HL-60 (cell line): ENCODE measurements around the gene CCDC9. TPM values are rescaled to one million over a fixed set of nuclear protein-coding genes. Genes with fewer than 3 reads are reported as not detected.

ENCODE experiments used
- DNase-seq, 2 experiments: peaks; one replicate each; pipeline ENCODE4 v3.0.0-alpha.2; 2010 to 2020; ENCODE audit warnings: low read depth in 1 of 2, low spot score in 1 of 2
- H3K27ac ChIP-seq: fragments of 250-450 bp; sonication (Bioruptor Pico); replicated peaks from 2 replicates; pipeline ENCODE4 v1.5.1; 2020; ENCODE audit warnings: mild to moderate bottlenecking, moderate library complexity
- H3K27me3 ChIP-seq: fragments of 250-450 bp; sonication (Bioruptor Pico); 2 replicates; pipeline ENCODE4 v1.5.1; 2021; ENCODE audit warnings: mild to moderate bottlenecking, moderate library complexity; ENCODE audit not compliant: insufficient read depth, poor library complexity, severe bottlenecking
- H3K4me3 ChIP-seq: replicated peaks from 2 replicates; pipeline ENCODE4 v1.5.1; 2011; ENCODE audit warnings: mild to moderate bottlenecking, control low read depth, low read length; ENCODE audit not compliant: insufficient read depth
- GABPA ChIP-seq: IDR thresholded peaks from 2 replicates; pipeline ENCODE4 v1.6.1; 2012; ENCODE audit warnings: low read depth
- POLR2AphosphoS5 ChIP-seq: IDR thresholded peaks from 2 replicates; pipeline ENCODE4 v1.6.1; 2012; ENCODE audit warnings: low read depth
- SPI1 ChIP-seq: IDR thresholded peaks from 2 replicates; pipeline ENCODE4 v1.6.1; 2012; ENCODE audit warnings: low read depth, mild to moderate bottlenecking, borderline replicate concordance
- microRNA-seq: library from miRNA; unstranded; fragments of <30 nt; microRNA quantifications from one replicate; pipeline ENCODE4, GENCODE V29; 2018
- TF ChIP-seq, protein P1 (sequence below): IDR thresholded peaks from 2 replicates; pipeline ENCODE4 v1.6.1; 2012; ENCODE audit warnings: low read depth; ENCODE audit not compliant: insufficient replicate concordance
- TF ChIP-seq, protein P2 (sequence below): IDR thresholded peaks from one replicate; pipeline ENCODE4 v1.5.1; 2011; ENCODE audit warnings: low read length, control low read depth, inconsistent platforms; ENCODE audit not compliant: insufficient read depth

Gene CCDC9

GRCh38 chr19:47319923-47320871, 63.9 kb downstream of the CCDC9 start:
- DNase-seq, result no peak
- H3K27me3 ChIP-seq, result no peaks in the 10 kb centered on the region
- no peak for TF ChIP-seq SPI1
- TF ChIP-seq, protein P1, sequence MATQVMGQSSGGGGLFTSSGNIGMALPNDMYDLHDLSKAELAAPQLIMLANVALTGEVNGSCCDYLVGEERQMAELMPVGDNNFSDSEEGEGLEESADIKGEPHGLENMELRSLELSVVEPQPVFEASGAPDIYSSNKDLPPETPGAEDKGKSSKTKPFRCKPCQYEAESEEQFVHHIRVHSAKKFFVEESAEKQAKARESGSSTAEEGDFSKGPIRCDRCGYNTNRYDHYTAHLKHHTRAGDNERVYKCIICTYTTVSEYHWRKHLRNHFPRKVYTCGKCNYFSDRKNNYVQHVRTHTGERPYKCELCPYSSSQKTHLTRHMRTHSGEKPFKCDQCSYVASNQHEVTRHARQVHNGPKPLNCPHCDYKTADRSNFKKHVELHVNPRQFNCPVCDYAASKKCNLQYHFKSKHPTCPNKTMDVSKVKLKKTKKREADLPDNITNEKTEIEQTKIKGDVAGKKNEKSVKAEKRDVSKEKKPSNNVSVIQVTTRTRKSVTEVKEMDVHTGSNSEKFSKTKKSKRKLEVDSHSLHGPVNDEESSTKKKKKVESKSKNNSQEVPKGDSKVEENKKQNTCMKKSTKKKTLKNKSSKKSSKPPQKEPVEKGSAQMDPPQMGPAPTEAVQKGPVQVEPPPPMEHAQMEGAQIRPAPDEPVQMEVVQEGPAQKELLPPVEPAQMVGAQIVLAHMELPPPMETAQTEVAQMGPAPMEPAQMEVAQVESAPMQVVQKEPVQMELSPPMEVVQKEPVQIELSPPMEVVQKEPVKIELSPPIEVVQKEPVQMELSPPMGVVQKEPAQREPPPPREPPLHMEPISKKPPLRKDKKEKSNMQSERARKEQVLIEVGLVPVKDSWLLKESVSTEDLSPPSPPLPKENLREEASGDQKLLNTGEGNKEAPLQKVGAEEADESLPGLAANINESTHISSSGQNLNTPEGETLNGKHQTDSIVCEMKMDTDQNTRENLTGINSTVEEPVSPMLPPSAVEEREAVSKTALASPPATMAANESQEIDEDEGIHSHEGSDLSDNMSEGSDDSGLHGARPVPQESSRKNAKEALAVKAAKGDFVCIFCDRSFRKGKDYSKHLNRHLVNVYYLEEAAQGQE, result no peak
- no peak for TF ChIP-seq GABPA
- TF ChIP-seq POLR2AphosphoS5, result no peak
- TF ChIP-seq, protein P2, sequence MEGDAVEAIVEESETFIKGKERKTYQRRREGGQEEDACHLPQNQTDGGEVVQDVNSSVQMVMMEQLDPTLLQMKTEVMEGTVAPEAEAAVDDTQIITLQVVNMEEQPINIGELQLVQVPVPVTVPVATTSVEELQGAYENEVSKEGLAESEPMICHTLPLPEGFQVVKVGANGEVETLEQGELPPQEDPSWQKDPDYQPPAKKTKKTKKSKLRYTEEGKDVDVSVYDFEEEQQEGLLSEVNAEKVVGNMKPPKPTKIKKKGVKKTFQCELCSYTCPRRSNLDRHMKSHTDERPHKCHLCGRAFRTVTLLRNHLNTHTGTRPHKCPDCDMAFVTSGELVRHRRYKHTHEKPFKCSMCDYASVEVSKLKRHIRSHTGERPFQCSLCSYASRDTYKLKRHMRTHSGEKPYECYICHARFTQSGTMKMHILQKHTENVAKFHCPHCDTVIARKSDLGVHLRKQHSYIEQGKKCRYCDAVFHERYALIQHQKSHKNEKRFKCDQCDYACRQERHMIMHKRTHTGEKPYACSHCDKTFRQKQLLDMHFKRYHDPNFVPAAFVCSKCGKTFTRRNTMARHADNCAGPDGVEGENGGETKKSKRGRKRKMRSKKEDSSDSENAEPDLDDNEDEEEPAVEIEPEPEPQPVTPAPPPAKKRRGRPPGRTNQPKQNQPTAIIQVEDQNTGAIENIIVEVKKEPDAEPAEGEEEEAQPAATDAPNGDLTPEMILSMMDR, result no peak
- no peak overlapping the region for H3K27ac ChIP-seq
- H3K4me3 ChIP-seq, result no peak overlapping the region

Small RNA genes lying within 50 kb of the gene (microRNA-seq; reads per million reads assigned to microRNA genes)
- gene MIR3190 (not detected), gene MIR3191 (not detected)
